ENCODE measurements around the gene JAGN1.
"Not testable (repeated sequence)": the region's sequence is repeated elsewhere in the genome, so short reads cannot be mapped to it uniquely, and the experiment has no call there.

JAGN1 gene

DNA sequence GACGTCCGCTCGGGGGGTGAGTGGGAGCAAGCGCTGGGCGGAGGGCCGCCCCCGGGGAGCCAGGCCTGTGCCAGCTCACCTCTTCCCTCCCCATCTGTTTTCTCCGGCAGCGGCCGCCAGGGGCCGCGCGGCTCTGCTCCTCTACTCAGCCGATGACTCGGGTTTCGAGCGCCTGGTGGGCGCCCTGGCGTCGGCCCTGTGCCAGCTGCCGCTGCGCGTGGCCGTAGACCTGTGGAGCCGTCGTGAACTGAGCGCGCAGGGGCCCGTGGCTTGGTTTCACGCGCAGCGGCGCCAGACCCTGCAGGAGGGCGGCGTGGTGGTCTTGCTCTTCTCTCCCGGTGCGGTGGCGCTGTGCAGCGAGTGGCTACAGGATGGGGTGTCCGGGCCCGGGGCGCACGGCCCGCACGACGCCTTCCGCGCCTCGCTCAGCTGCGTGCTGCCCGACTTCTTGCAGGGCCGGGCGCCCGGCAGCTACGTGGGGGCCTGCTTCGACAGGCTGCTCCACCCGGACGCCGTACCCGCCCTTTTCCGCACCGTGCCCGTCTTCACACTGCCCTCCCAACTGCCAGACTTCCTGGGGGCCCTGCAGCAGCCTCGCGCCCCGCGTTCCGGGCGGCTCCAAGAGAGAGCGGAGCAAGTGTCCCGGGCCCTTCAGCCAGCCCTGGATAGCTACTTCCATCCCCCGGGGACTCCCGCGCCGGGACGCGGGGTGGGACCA, 42.6 kb downstream of the JAGN1 start:
- Histone ChIP-seq H3K9ac (ENCODE audit: low read length) (peak overlapping the region; percentile 81), H3K27me3 (replicated peaks; ENCODE audit: control insufficient read depth, insufficient read depth, low read length) (no peaks in the 10 kb centered on the region), H3K4me1 (ENCODE audit: control insufficient read depth, insufficient read depth, low read length) (peaks cover 32% of the 10 kb centered on the region), H3K9me3 (ENCODE audit: control insufficient read depth, low read length) (no peaks in the 10 kb centered on the region), H3K4me3 (ENCODE audit: low read length) (peak overlapping the region; percentile 89), H3K36me3 (ENCODE audit: control insufficient read depth, insufficient read depth, low read length, severe bottlenecking) (peaks cover 38% of the 10 kb centered on the region)
- peak; percentile 90 for DNase-seq (ENCODE audit: low read depth)

DNA sequence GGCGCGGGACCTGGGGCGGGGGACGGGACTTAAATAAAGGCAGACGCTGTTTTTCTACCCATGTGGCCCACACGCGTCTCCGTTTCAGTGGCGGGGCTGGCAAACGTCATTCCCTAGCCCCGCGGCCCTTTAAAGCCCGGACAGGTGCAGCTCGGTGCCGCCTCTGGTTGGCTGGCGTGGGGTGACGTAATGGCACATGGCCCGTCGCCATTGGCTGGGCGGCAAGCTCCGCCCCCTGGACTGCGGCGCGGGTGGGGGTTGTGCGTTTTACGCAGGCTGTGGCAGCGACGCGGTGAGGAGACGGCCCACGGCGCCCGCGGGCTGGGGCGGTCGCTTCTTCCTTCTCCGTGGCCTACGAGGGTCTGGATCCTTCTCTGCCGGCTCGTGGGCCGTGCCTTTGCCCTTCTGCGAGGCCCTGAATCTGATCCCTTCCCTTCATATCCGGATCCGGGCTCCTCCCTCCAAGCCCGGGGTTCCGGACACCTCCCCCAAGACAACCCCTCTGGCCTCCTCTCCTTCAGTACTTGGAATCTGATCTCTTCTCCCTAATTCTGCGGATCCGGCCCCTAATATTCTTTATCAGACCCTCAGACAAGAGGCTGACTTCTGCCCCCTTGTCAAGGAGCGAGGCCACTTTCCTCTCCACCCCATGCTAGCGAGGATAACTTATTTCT, 43.3 kb downstream of the JAGN1 start, which contains the start of gene CRELD1:
Gene CRELD1 (plus strand): TSS at position 274 of the 674 bp plus-strand sequence. CDS start 605 bp downstream, outside the sequence.
- peak; percentile 96 for DNase-seq (ENCODE audit: low read depth)
- no peaks in the 10 kb centered on the region for H3K9me3 ChIP-seq (ENCODE audit: control insufficient read depth, low read length)
- H3K4me1 ChIP-seq (ENCODE audit: control insufficient read depth, insufficient read depth, low read length): peaks cover 32% of the 10 kb centered on the region
- H3K36me3 ChIP-seq (ENCODE audit: control insufficient read depth, insufficient read depth, low read length, severe bottlenecking): peaks cover 31% of the 10 kb centered on the region
- peak within 1 kb of the TSS; percentile 89 for H3K9ac ChIP-seq (ENCODE audit: low read length)
- peak within 1 kb of the TSS; percentile 89 for H3K4me3 ChIP-seq (ENCODE audit: low read length)
- no peaks in the 10 kb centered on the region for H3K27me3 ChIP-seq (replicated peaks; ENCODE audit: control insufficient read depth, insufficient read depth, low read length)

DNA sequence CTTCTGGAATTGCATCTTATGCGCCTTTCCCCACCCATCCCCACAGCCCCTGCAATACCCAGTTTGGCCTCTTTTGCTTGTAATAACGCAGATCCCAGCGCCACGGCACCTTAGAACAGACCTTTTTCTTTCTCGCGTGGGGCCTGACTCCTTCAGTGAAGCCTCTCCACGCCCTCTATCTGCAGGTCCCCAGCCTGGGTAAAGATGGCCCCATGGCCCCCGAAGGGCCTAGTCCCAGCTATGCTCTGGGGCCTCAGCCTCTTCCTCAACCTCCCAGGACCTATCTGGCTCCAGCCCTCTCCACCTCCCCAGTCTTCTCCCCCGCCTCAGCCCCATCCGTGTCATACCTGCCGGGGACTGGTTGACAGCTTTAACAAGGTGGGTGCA, 43.8 kb downstream of the JAGN1 start:
- peak; percentile 48 for DNase-seq (ENCODE audit: low read depth)
- peaks cover 27% of the 10 kb centered on the region for H3K36me3 ChIP-seq (ENCODE audit: control insufficient read depth, insufficient read depth, low read length, severe bottlenecking)
- peak overlapping the region; percentile 89 for H3K4me3 ChIP-seq (ENCODE audit: low read length)
- no peaks in the 10 kb centered on the region for H3K27me3 ChIP-seq (replicated peaks; ENCODE audit: control insufficient read depth, insufficient read depth, low read length)
- no peaks in the 10 kb centered on the region for H3K9me3 ChIP-seq (ENCODE audit: control insufficient read depth, low read length)
- H3K4me1 ChIP-seq (ENCODE audit: control insufficient read depth, insufficient read depth, low read length): peaks cover 32% of the 10 kb centered on the region
- peak overlapping the region; percentile 89 for H3K9ac ChIP-seq (ENCODE audit: low read length)

DNA sequence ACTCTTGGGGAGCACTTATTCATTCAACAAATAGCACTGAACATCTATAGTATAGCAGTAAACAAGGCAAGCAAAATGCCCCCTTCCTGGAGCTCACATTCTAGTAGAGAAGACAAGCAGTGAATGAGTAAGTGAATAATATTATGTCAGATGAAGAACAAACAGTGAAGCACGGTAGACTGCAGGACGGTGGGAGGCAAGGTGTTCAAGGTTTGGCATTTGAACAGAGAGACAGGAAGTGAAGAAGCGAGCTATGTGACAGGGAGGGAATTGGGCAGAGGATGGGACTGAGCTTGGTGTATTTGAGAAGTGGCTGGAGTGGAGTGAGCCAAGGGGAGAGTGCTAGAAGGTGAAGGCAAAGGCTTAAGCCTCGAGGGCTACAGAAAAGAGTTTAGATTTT, 44.6 kb downstream of the JAGN1 start:
- DNase-seq (ENCODE audit: low read depth): no peak
- Histone ChIP-seq H3K36me3 (ENCODE audit: control insufficient read depth, insufficient read depth, low read length, severe bottlenecking) (peaks cover 20% of the 10 kb centered on the region), H3K4me3 (ENCODE audit: low read length) (peak overlapping the region; percentile 89), H3K9me3 (ENCODE audit: control insufficient read depth, low read length) (no peaks in the 10 kb centered on the region), H3K4me1 (ENCODE audit: control insufficient read depth, insufficient read depth, low read length) (peaks cover 32% of the 10 kb centered on the region), H3K9ac (ENCODE audit: low read length) (peak overlapping the region; percentile 89), H3K27me3 (replicated peaks; ENCODE audit: control insufficient read depth, insufficient read depth, low read length) (no peaks in the 10 kb centered on the region)

DNA sequence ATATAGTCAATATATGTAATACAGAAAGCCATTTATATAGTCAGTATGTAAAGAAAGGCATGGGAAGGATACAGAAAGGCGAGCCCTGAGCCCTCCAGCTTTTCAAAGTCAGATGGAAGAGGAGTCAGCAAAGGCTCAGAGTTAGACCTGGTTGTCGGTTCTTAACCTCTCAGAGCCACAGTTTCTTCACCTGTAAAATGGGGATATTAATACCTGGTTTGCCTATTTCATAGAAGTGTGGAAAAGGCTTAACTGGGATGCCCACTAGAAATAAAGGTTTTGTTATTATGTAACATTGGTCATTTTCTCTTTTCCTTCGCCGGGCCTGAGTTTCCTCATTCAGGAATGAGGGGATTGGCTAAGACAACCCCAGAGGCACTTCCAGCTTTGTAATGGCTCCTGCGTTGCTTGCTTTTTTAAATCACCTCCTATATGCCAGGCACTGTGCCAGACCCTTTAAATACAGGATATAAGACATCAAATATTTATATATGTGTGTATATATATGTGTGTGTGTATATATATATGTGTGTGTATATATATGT, 45.6 kb downstream of the JAGN1 start:
- H3K27me3 ChIP-seq (replicated peaks; ENCODE audit: control insufficient read depth, insufficient read depth, low read length): no peaks in the 10 kb centered on the region
- no peak overlapping the region for H3K4me3 ChIP-seq (ENCODE audit: low read length)
- H3K36me3 ChIP-seq (ENCODE audit: control insufficient read depth, insufficient read depth, low read length, severe bottlenecking): peaks cover 11% of the 10 kb centered on the region
- H3K4me1 ChIP-seq (ENCODE audit: control insufficient read depth, insufficient read depth, low read length): peaks cover 32% of the 10 kb centered on the region
- H3K9me3 ChIP-seq (ENCODE audit: control insufficient read depth, low read length): no peaks in the 10 kb centered on the region
- no peak overlapping the region for H3K9ac ChIP-seq (ENCODE audit: low read length)
- no peak for DNase-seq (ENCODE audit: low read depth)

DNA sequence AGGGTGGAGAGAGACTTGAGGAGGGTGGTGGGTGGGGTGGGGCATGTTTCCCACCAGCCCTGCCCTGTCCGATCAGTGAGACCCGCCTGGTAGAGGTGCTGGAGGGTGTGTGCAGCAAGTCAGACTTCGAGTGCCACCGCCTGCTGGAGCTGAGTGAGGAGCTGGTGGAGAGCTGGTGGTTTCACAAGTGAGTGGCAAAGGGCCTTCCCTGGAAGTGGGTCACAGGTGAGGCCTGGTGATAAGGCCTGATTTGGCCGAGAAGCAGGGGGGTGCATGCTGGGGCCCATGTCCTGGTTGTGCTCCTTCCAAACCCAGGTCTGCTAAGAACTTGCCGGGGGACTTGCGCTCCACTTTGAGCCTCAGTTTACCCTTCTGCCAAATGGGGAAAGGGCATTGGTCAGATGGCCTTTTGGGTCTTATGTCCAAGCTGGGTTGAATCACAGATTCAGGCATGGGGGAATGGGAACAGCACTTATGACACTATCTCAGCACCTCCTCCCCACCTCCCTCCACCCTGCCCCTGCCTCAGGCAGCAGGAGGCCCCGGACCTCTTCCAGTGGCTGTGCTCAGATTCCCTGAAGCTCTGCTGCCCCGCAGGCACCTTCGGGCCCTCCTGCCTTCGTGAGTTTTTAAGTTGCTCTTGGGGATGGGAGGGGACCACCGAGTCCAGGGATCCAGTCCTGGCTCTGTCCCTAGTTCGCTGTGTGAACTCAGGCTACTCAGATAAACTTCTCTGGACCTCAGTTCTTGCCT, 47.3 kb downstream of the JAGN1 start:
- Histone ChIP-seq H3K36me3 (ENCODE audit: control insufficient read depth, insufficient read depth, low read length, severe bottlenecking) (peaks cover 13% of the 10 kb centered on the region), H3K27me3 (replicated peaks; ENCODE audit: control insufficient read depth, insufficient read depth, low read length) (no peaks in the 10 kb centered on the region), H3K4me3 (ENCODE audit: low read length) (no peak overlapping the region), H3K9ac (ENCODE audit: low read length) (no peak overlapping the region), H3K9me3 (ENCODE audit: control insufficient read depth, low read length) (no peaks in the 10 kb centered on the region), H3K4me1 (ENCODE audit: control insufficient read depth, insufficient read depth, low read length) (peaks cover 28% of the 10 kb centered on the region)
- DNase-seq (ENCODE audit: low read depth): no peak

DNA sequence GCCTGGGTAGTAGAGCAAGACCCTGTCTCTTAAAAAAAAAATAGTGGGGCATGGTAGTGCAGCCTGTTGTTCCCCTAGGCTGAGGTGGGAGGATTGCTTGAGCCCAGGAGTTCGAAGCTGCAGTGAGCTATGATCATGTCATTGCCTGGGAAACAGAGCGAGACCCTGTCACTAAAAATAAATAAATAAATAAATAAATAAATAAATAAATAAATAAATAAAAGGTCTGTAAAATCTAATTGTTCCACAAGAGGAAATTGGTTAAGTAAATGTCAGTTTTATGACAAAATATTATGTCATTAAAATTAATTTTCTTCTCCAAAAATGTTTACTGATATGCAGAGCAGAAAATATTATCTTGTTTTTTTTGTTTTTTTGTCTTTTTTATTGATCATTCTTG, 48.6 kb downstream of the JAGN1 start:
- Histone ChIP-seq H3K4me3 (ENCODE audit: low read length) (no peak overlapping the region), H3K27me3 (replicated peaks; ENCODE audit: control insufficient read depth, insufficient read depth, low read length) (no peaks in the 10 kb centered on the region), H3K9me3 (ENCODE audit: control insufficient read depth, low read length) (no peaks in the 10 kb centered on the region), H3K4me1 (ENCODE audit: control insufficient read depth, insufficient read depth, low read length) (peaks cover 21% of the 10 kb centered on the region), H3K9ac (ENCODE audit: low read length) (no peak overlapping the region), H3K36me3 (ENCODE audit: control insufficient read depth, insufficient read depth, low read length, severe bottlenecking) (peaks cover 13% of the 10 kb centered on the region)
- DNase-seq (ENCODE audit: low read depth): no peak

DNA sequence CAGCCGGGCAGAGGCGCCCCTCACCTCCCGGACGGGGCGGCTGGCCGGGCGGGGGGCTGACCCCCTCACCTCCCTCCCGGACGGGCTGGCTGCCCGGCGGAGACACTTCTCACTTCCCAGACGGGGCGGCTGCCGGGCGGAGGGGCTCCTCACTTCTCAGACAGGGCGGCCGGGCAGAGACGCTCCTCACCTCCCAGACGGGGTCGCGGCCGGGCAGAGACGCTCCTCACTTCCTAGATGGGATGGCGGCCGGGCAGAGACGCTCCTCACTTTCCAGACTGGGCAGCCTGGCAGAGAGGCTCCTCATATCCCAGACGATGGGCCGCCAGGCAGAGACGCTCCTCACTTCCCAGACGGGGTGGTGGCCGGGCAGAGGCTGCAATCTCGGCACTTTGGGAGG, 49.5 kb downstream of the JAGN1 start:
- Histone ChIP-seq H3K36me3 (ENCODE audit: control insufficient read depth, insufficient read depth, low read length, severe bottlenecking) (peaks cover 13% of the 10 kb centered on the region), H3K4me1 (ENCODE audit: control insufficient read depth, insufficient read depth, low read length) (peaks cover 12% of the 10 kb centered on the region)
- H3K27me3 ChIP-seq (replicated peaks; ENCODE audit: control insufficient read depth, insufficient read depth, low read length); DNase-seq (ENCODE audit: low read depth); H3K9ac ChIP-seq (ENCODE audit: low read length); H3K9me3 ChIP-seq (ENCODE audit: control insufficient read depth, low read length); H3K4me3 ChIP-seq (ENCODE audit: low read length): not testable (repeated sequence)

DNA sequence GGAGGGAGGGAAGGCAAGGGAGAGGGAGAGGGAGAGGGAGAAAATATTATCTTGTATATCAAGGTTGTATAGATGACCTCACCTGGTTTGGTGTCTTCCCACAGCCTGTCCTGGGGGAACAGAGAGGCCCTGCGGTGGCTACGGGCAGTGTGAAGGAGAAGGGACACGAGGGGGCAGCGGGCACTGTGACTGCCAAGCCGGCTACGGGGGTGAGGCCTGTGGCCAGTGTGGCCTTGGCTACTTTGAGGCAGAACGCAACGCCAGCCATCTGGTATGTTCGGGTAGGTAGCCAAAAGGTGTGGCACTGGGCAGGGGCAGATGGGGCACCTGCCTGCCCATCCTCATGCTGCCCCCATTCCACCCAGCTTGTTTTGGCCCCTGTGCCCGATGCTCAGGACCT, 50.3 kb downstream of the JAGN1 start:
- Histone ChIP-seq H3K4me3 (ENCODE audit: low read length) (no peak overlapping the region), H3K4me1 (ENCODE audit: control insufficient read depth, insufficient read depth, low read length) (peaks cover 7% of the 10 kb centered on the region), H3K27me3 (replicated peaks; ENCODE audit: control insufficient read depth, insufficient read depth, low read length) (no peaks in the 10 kb centered on the region), H3K9ac (ENCODE audit: low read length) (no peak overlapping the region), H3K9me3 (ENCODE audit: control insufficient read depth, low read length) (no peaks in the 10 kb centered on the region), H3K36me3 (ENCODE audit: control insufficient read depth, insufficient read depth, low read length, severe bottlenecking) (peaks cover 9% of the 10 kb centered on the region)
- DNase-seq (ENCODE audit: low read depth): no peak

DNA sequence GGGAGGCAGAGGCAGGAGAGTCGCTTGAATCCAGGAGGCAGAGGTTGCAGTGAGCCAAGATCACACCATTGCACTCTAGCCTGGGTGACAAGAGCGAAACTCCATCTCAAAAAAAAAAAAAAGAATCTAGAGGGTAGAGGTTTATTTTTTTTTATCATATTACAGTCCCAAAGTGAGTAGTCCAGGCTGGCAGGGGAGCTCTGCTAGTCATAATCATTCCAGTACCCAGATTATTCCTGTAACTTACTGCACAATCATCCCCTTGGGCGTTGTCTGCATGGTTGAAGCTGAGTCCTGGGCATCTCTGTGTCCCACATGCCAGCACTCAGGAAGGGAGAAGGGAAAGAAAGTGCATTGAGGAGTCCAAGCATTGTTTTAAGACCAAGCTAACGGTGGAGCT, 51.8 kb downstream of the JAGN1 start:
- no peaks in the 10 kb centered on the region for H3K27me3 ChIP-seq (replicated peaks; ENCODE audit: control insufficient read depth, insufficient read depth, low read length)

More for the DNA sequence above, 51.8 kb downstream of the JAGN1 start:
- Histone ChIP-seq H3K9ac (ENCODE audit: low read length) (no peak overlapping the region), H3K9me3 (ENCODE audit: control insufficient read depth, low read length) (no peaks in the 10 kb centered on the region), H3K36me3 (ENCODE audit: control insufficient read depth, insufficient read depth, low read length, severe bottlenecking) (peaks cover 9% of the 10 kb centered on the region), H3K4me1 (ENCODE audit: control insufficient read depth, insufficient read depth, low read length) (peaks cover 12% of the 10 kb centered on the region), H3K4me3 (ENCODE audit: low read length) (no peak overlapping the region)
- no peak for DNase-seq (ENCODE audit: low read depth)

Data from adipocyte (in vitro differentiated cells).